ENCODE measurements around the gene ALOX5AP. TPM values are rescaled to one million over a fixed set of nuclear protein-coding genes. Genes with fewer than 3 reads are reported as not detected.
"Not testable (repeated sequence)": the region's sequence is repeated elsewhere in the genome, so short reads cannot be mapped to it uniquely, and the experiment has no call there.

Gene ALOX5AP
- total RNA-seq, 3 donors from 2014 or later: 5.1 to 13.8 (median 11.8) TPM

- ATAC-seq: no peak
- Histone ChIP-seq H3K4me3 (no peak overlapping the region), H3K9me3 (no peaks in the 10 kb centered on the region), H3K36me3 (ENCODE audit: low read depth) (no peaks in the 10 kb centered on the region), H3K4me1 (ENCODE audit: low read depth) (peaks cover 40% of the 10 kb centered on the region)
- no peak for DNase-seq
- intact Hi-C loops (cut with DNase I, micrococcal nuclease): no loop called here
- TF ChIP-seq CTCF (IDR thresholded peaks at IDR 0.05): no peak
These were observed 11.4 kb downstream of the ALOX5AP start for GRCh38 chr13:30746791-30747190.

GRCh38 chr13:30747845-30748244 lies 12.5 kb downstream of the ALOX5AP start:
- peaks cover 40% of the 10 kb centered on the region for H3K4me1 ChIP-seq (ENCODE audit: low read depth)
- intact Hi-C loops (cut with DNase I, micrococcal nuclease); ATAC-seq; DNase-seq; H3K36me3 ChIP-seq (ENCODE audit: low read depth); H3K4me3 ChIP-seq; H3K9me3 ChIP-seq: not testable (repeated sequence)

GRCh38 chr13:30748717-30749116 lies 13.4 kb downstream of the ALOX5AP start:
- TF ChIP-seq CTCF (IDR thresholded peaks at IDR 0.05): no peak
- Histone ChIP-seq H3K4me3 (no peak overlapping the region), H3K36me3 (ENCODE audit: low read depth) (no peaks in the 10 kb centered on the region), H3K9me3 (no peaks in the 10 kb centered on the region), H3K4me1 (ENCODE audit: low read depth) (peaks cover 31% of the 10 kb centered on the region)
- intact Hi-C loops (cut with DNase I, micrococcal nuclease): no loop called here
- ATAC-seq: no peak
- DNase-seq: no peak

- Histone ChIP-seq H3K9me3 (no peaks in the 10 kb centered on the region), H3K4me1 (ENCODE audit: low read depth) (peaks cover 24% of the 10 kb centered on the region), H3K36me3 (ENCODE audit: low read depth) (no peaks in the 10 kb centered on the region), H3K4me3 (no peak overlapping the region)
- DNase-seq: no peak
- ATAC-seq: no peak
- intact Hi-C loops (cut with DNase I, micrococcal nuclease): no loop called here
- TF ChIP-seq CTCF (IDR thresholded peaks at IDR 0.05): no peak
These were observed 14.7 kb downstream of the ALOX5AP start for GRCh38 chr13:30750036-30750435.

GRCh38 chr13:30751183-30751933 lies 16.0 kb downstream of the ALOX5AP start:
- H3K36me3 ChIP-seq (ENCODE audit: low read depth): no peaks in the 10 kb centered on the region
- TF ChIP-seq CTCF (IDR thresholded peaks at IDR 0.05): no peak
- DNase-seq (no peak), ATAC-seq (no peak)
- no peaks in the 10 kb centered on the region for H3K9me3 ChIP-seq
- H3K4me3 ChIP-seq: no peak overlapping the region
- intact Hi-C loops (cut with DNase I, micrococcal nuclease): no loop called here
- H3K4me1 ChIP-seq (ENCODE audit: low read depth): peaks cover 11% of the 10 kb centered on the region

GRCh38 chr13:30752201-30752797 lies 17.0 kb downstream of the ALOX5AP start:
- no peaks in the 10 kb centered on the region for H3K36me3 ChIP-seq (ENCODE audit: low read depth)
- intact Hi-C loops (cut with DNase I, micrococcal nuclease): no loop called here
- H3K4me1 ChIP-seq (ENCODE audit: low read depth): peaks cover 1% of the 10 kb centered on the region
- no peaks in the 10 kb centered on the region for H3K9me3 ChIP-seq
- TF ChIP-seq CTCF (IDR thresholded peaks at IDR 0.05): no peak
- peak; percentile 13 for ATAC-seq
- no peak for DNase-seq
- H3K4me3 ChIP-seq: no peak overlapping the region
